GM18907 (cell line): ENCODE measurements around the gene IFT81.

ENCODE experiments used
- ATAC-seq: cut with Tn5 transposase; IDR thresholded peaks from one replicate; pipeline ENCODE4 v1.9.1; 2021; ENCODE audit warnings: mild to moderate bottlenecking, moderate library complexity; ENCODE audit not compliant: unreplicated experiment

IFT81 gene

GRCh38 chr12:110156766-110157165, 32.6 kb downstream of the IFT81 start:
- no peak for ATAC-seq

- no peak for ATAC-seq
Observed at GRCh38 chr12:110157539-110157938, 33.4 kb downstream of the IFT81 start.

GRCh38 chr12:110159671-110160245, 35.6 kb downstream of the IFT81 start:
- no peak for ATAC-seq

- ATAC-seq, result peak; percentile 79
Observed at GRCh38 chr12:110165540-110166159, 41.5 kb downstream of the IFT81 start.

GRCh38 chr12:110168732-110169455, 44.7 kb downstream of the IFT81 start:
- ATAC-seq, result no peak

- no peak for ATAC-seq
Observed at GRCh38 chr12:110170535-110171185, 46.5 kb downstream of the IFT81 start.

GRCh38 chr12:110171186-110171538, 47.0 kb downstream of the IFT81 start:
- no peak for ATAC-seq

- ATAC-seq, result no peak
Observed at GRCh38 chr12:110171636-110172035, 47.5 kb downstream of the IFT81 start.

GRCh38 chr12:110174373-110174996, 50.3 kb downstream of the IFT81 start:
- ATAC-seq, result no peak

- ATAC-seq, result no peak
Observed at GRCh38 chr12:110175201-110175600, 51.0 kb downstream of the IFT81 start.

GRCh38 chr12:110176745-110177144, 52.6 kb downstream of the IFT81 start:
- no peak for ATAC-seq

- no peak for ATAC-seq
Observed at GRCh38 chr12:110179291-110179690, 55.1 kb downstream of the IFT81 start.

- no peak for ATAC-seq
Observed at GRCh38 chr12:110180591-110181005, 56.4 kb downstream of the IFT81 start.

- ATAC-seq, result no peak
Observed at GRCh38 chr12:110182281-110182680, 58.1 kb downstream of the IFT81 start.

- no peak for ATAC-seq
Observed at GRCh38 chr12:110183386-110183785, 59.2 kb downstream of the IFT81 start.

GRCh38 chr12:110185626-110186025, 61.5 kb downstream of the IFT81 start:
- no peak for ATAC-seq

GRCh38 chr12:110186059-110186458, 61.9 kb downstream of the IFT81 start:
- no peak for ATAC-seq

- ATAC-seq, result no peak
Observed at GRCh38 chr12:110193196-110193595, 69.0 kb downstream of the IFT81 start.

- no peak for ATAC-seq
Observed at GRCh38 chr12:110197003-110197402, 72.8 kb downstream of the IFT81 start.

- ATAC-seq, result no peak
Observed at GRCh38 chr12:110198386-110198785, 74.2 kb downstream of the IFT81 start.

- no peak for ATAC-seq
Observed at GRCh38 chr12:110199339-110200123, 75.4 kb downstream of the IFT81 start.
